D721Med (cell line): Measurements from ENCODE around the gene PTPRG.

ENCODE experiments used
- DNase-seq: peaks from one replicate; pipeline ENCODE4 v3.0.0; 2011; ENCODE audit warnings: low spot score; ENCODE audit not compliant: insufficient read length
- FAIRE-seq: peaks from 2 replicates; lab custom pipeline; 2011; peaks lifted over from hg19 to GRCh38; lab: Jason Lieb, UNC
- CTCF ChIP-seq: IDR thresholded peaks from 2 replicates; pipeline ENCODE4 v1.5.1; 2012; ENCODE audit warnings: mild to moderate bottlenecking, control low read depth; ENCODE audit not compliant: insufficient read depth; ENCODE audit errors: missing control alignments

Gene PTPRG

DNA sequence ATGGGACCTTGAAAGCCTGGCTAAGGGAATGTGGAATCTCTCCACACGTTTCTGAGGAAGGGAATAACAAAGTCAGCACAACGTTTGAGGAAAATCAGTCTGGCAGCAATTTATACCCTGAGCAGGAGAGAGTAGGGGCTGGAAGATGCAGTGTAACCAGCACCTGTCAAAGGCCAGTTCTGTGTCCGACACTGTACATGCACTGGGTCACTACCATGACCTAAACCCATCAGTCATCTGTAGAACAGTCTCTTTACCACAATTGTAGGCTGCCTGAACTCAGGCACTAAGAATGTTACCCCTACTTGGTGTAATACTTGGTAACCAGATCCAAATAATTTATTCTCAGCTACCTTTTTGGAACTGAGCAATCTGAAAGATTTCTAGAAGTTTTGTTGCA is 698.6 kb downstream of the PTPRG start:
- FAIRE-seq (no peak), DNase-seq (no peak)
- TF ChIP-seq CTCF = no peak

DNA sequence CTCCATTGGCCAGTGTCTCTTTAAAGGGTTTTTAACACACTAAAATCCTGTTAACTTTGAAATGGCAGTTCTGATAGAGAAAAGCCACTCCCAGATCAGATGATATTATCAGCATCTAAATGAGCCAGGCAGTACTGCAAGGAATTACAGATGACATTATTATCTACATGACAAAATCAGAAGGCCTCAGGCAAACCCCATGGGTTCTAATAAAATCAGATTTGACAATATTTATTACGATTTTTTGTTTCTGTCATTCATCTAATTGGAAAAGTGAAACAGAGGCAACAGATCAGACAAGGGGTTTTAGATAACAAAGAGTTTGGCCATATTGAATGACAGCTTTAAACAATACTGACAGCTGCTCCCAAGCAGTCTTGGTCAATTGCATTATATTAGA is 699.3 kb downstream of the PTPRG start:
- no peak for FAIRE-seq
- DNase-seq = no peak
- no peak for TF ChIP-seq CTCF

DNA sequence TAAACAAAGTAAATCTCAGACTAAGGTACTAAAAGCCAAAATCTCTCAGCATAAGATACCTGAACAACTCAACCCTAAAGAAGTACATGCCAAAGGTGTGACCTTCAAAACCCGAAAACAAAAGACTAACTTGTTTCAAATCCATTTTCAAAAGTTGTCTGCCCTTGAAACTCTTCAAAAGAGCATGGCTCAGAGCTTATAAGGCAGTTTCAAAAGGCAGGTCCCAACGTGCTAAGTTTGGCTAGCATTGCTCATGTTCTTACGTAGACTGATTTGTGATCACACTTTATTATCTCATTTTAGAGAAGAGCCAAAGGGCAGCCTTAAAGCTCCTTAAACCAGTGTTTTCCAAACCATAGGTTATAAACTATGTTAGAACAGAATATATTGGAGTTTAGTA is 699.8 kb downstream of the PTPRG start:
- TF ChIP-seq CTCF = no peak
- no peak for DNase-seq
- FAIRE-seq = no peak

GRCh38 chr3:62261736-62262135 is 700.4 kb downstream of the PTPRG start:
- DNase-seq (no peak), FAIRE-seq (no peak)
- no peak for TF ChIP-seq CTCF

DNA sequence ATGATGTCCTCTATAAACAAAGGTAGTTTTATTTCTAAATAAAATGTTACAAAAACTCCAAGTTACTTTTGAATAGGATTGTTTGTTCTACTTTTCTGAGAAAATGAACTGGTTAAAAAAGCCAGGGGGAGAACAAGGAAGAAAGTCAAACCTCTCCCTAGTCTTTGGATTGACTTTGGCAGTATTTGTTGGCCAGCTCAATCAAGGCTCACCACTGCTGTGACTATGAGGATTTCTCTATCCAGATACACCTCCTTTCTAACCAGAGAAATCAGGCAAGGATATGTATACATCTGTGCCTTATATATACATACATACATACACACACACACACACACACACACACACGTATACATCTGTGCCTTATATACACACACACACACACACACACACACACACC is 704.2 kb downstream of the PTPRG start:
- no peak for TF ChIP-seq CTCF
- no peak for DNase-seq
- FAIRE-seq = no peak

DNA sequence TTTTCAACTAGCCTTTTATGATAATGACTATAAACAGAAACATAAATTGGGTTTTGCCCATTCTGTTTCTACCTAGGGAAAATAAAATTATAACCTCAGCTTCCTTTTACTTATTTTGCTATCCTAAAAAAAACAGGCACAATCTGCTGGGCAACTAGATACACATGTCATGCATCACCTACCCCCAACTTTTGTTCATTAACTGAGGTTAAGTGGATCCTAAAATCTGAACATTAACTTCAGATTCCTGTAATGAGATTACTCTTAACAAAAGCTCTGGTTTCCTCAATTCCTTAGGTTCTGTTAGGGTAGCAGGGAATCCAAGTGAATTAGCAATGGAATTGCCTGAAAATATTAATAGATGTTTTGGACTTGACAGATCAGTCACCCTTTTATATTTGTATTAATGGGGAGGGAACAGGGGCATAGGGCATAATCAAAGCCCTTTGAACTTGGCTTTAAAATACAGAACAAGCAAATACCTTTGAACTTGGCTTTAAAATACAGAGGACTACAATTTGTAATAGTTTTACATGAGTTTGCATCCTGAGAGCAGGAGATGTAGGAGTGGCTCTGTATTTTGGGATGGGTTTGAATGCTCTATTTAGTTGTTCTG is 705.4 kb downstream of the PTPRG start:
- TF ChIP-seq CTCF = no peak
- no peak for DNase-seq
- FAIRE-seq = no peak

GRCh38 chr3:62276658-62277180 is 715.3 kb downstream of the PTPRG start:
- TF ChIP-seq CTCF = no peak
- peak; percentile 6 for FAIRE-seq
- no peak for DNase-seq
